Ovary (tissue), 9 donors: Measurements from ENCODE around the gene KRT222. TPM values are rescaled to one million over a fixed set of nuclear protein-coding genes. Genes with fewer than 3 reads are reported as not detected.

ENCODE experiments used
- DNase-seq, 5 donors: peaks; one replicate each; pipeline ENCODE4 v3.0.0-alpha.2; 2019 to 2020
- H3K27ac ChIP-seq, 2 donors: fragments of 200-600 bp; one replicate each; pipeline versions ENCODE4 v1.5.1 to v1.8.0; 2019 to 2022
- H3K27me3 ChIP-seq: fragments of 200-600 bp; one replicate; pipeline ENCODE4 v1.8.0; 2022
- H3K36me3 ChIP-seq: fragments of 200-600 bp; sonication (generic); one replicate; pipeline ENCODE4 v1.5.1; 2019
- H3K4me1 ChIP-seq: one replicate; pipeline ENCODE4 v1.8.1; 2013; ENCODE audit warnings: mild to moderate bottlenecking, moderate library complexity; ENCODE audit not compliant: insufficient read depth
- H3K4me3 ChIP-seq: fragments of 200-600 bp; sonication (generic); one replicate; pipeline ENCODE4 v1.5.1; 2017
- H3K9me3 ChIP-seq, 2 donors: fragments of 200-600 bp in 1 of 2; sonication (generic) in 1 of 2; one replicate each; pipeline versions ENCODE4 v1.5.1 to v1.8.1; 2013 to 2019; ENCODE audit warnings: mild to moderate bottlenecking in 1 of 2, moderate library complexity in 1 of 2
- CTCF ChIP-seq, 3 donors: fragments of 450-650 bp in 2 of 3; fragments of 200-600 bp in 1 of 3; IDR thresholded peaks; one replicate each; pipeline versions ENCODE4 v1.5.1 to v1.8.0; 2016 to 2022; ENCODE audit warnings: antibody characterized with exemption in 3 of 3, mild to moderate bottlenecking in 1 of 3
- EP300 ChIP-seq: sonication (generic); formaldehyde crosslinking; IDR thresholded peaks from one replicate; pipeline ENCODE4 v1.6.1; 2017; ENCODE audit warnings: antibody characterized with exemption
- POLR2A ChIP-seq: fragments of 450-650 bp; IDR thresholded peaks from one replicate; pipeline ENCODE4 v1.6.1; 2017; ENCODE audit warnings: antibody characterized with exemption, mild to moderate bottlenecking, moderate library complexity
- WGBS, 3 donors: extraction: QIAGEN DNeasy Blood & Tissue Kit in 1 of 3; methylation state at CpG; one replicate each; pipeline versions ENCODE4 v1.1.5 to v1.1.7; 2013 to 2017; 5-methylcytosine and 5-hydroxymethylcytosine counted together
- intact Hi-C, 4 donors: fragments of 100-400 bp; cut with DNase I; formaldehyde crosslinking; loops; one replicate each; pipeline versions ENCODE4 v1.11.0 to v1.15.1; 2022 to 2023
- polyA plus RNA-seq, 2 donors: library from polyadenylated mRNA; stranded (reverse); fragments of 200-250 nt in 1 of 2; fragments of 350-450 nt in 1 of 2; fragmentation: Illumina TruSeq in 1 of 2; extraction: RNeasy Lipid Tissue Mini Kit (QIAGEN cat#74804) in 1 of 2; gene quantifications; one replicate each; pipeline ENCODE4 v1.2.3, GENCODE V29; 2013 to 2014
- total RNA-seq, 7 donors: library from RNA; depleted of rRNA in 2 of 7; stranded (reverse); fragments of >200 nt in 2 of 7; fragmentation: NEBNext Ultra II Directional in 3 of 7; extraction: Animal tissue kit (Norgen Biotek cat#: 25700) in 3 of 7; gene quantifications; one replicate each; pipeline versions ENCODE4 v1.1.0 to v1.2.4, GENCODE V29; 2016 to 2023
- donor health status: DM: no; HTN: no; CAD: no; lungs with moderate emphysema.
- donor health status: DM: no; HTN: no; CAD: no.
- donor health status: Bipolar disorder and iron deficiency.
- donor health status: DM: yes; HTN: yes; CAD: no.
- donor health status: DM: no; HTN: no; CAD: no.
- donor health status: DM: yes; HTN: yes; CAD: no.

The KRT222 gene
- total and polyA plus RNA-seq, 9 donors, result 0.10 to 1.6 (median 0.39) TPM; not detected in 3

- H3K9me3 ChIP-seq, result no peaks in the 10 kb centered on the region
- no peaks in the 10 kb centered on the region for H3K36me3 ChIP-seq
- H3K27me3 ChIP-seq, result no peaks in the 10 kb centered on the region
- DNase-seq, result no peak
- 75 to 81% (median 75%) methylated on average over 9 of the region's 9 CpGs for WGBS, 3 donors
- H3K4me1 ChIP-seq, result no peaks in the 10 kb centered on the region
- H3K27ac ChIP-seq, result no peak overlapping the region
- TF ChIP-seq EP300, result no peak
- no peak for TF ChIP-seq CTCF (IDR thresholded peaks at IDR 0.05)
- intact Hi-C loops, result no loop called here
- no peak overlapping the region for H3K4me3 ChIP-seq
Measured at GRCh38 chr17:40632216-40632615, 32.8 kb downstream of the KRT222 start.

- H3K27me3 ChIP-seq, result no peaks in the 10 kb centered on the region
- DNase-seq, result no peak
- H3K27ac ChIP-seq, result no peak overlapping the region
- no peaks in the 10 kb centered on the region for H3K9me3 ChIP-seq
- WGBS, 3 donors, result 31 to 41% (median 37%) methylated on average over 2 of the region's 2 CpGs
- intact Hi-C loops, result loop anchor here in 1 of 4 donors (10.0 kb wide), 1 partner anchor 165 kb away; the partner anchor contains the start of gene KRT28
- no peak overlapping the region for H3K4me3 ChIP-seq
- no peaks in the 10 kb centered on the region for H3K4me1 ChIP-seq
- no peaks in the 10 kb centered on the region for H3K36me3 ChIP-seq
- TF ChIP-seq POLR2A (no peak), EP300 (no peak), CTCF (IDR thresholded peaks at IDR 0.05) (no peak)
Measured at GRCh38 chr17:40629842-40630241, 35.1 kb downstream of the KRT222 start.

GRCh38 chr17:40625311-40625710 lies 39.7 kb downstream of the KRT222 start:
- no peak for TF ChIP-seq CTCF (IDR thresholded peaks at IDR 0.05)
- no peak for TF ChIP-seq POLR2A
- no peak for TF ChIP-seq EP300
- H3K4me1 ChIP-seq, result peaks cover 2% of the 10 kb centered on the region
- no peaks in the 10 kb centered on the region for H3K9me3 ChIP-seq
- no peaks in the 10 kb centered on the region for H3K27me3 ChIP-seq
- no peaks in the 10 kb centered on the region for H3K36me3 ChIP-seq
- no peak overlapping the region for H3K4me3 ChIP-seq
- no peak overlapping the region for H3K27ac ChIP-seq
- no peak for DNase-seq
- intact Hi-C loops, result loop anchor here in 1 of 4 donors (10.0 kb wide), 1 partner anchor 169 kb away; the partner anchor contains the start of gene KRT28
- WGBS, 3 donors, result 19 to 33% (median 20%) methylated on average over 5 of the region's 5 CpGs

- no peak overlapping the region for H3K4me3 ChIP-seq
- DNase-seq, result no peak
- H3K27ac ChIP-seq, result no peak overlapping the region
- peaks cover 2% of the 10 kb centered on the region for H3K4me1 ChIP-seq
- TF ChIP-seq POLR2A (no peak), CTCF (IDR thresholded peaks at IDR 0.05) (no peak), EP300 (no peak)
- intact Hi-C loops, result loop anchor here in 1 of 4 donors (10.0 kb wide), 1 partner anchor 171 kb away; the partner anchor contains the start of gene KRT28
- H3K27me3 ChIP-seq, result no peaks in the 10 kb centered on the region
- H3K9me3 ChIP-seq, result no peaks in the 10 kb centered on the region
- no peaks in the 10 kb centered on the region for H3K36me3 ChIP-seq
- 77 to 81% (median 80%) methylated on average over 12 of the region's 12 CpGs for WGBS, 3 donors
Measured at GRCh38 chr17:40623419-40624210, 41.4 kb downstream of the KRT222 start.
